ENCODE results near the gene TDRD15.
"Not testable (repeated sequence)": the region's sequence is repeated elsewhere in the genome, so short reads cannot be mapped to it uniquely, and the experiment has no call there.

Gene TDRD15

DNA sequence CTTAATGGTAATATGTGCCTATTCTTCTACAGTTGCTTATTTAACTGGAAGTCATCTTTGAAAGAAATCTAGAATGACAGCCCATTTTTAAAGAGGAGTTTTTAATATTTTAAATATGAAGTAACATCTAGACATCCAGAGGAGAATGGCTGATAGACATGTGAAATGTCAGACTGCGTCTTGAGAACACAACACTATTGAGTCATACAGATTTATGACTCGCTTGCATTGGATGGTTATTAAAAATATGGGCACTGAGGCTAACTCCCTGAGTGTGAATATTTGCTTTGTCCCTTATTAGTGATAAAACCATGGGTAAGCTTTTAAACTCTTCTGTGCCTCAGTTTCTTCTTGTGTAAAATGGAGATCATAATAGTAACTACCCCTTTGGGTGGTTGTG, 22.9 kb downstream of the TDRD15 start:
- no peak for DNase-seq (ENCODE audit: low spot score)

DNA sequence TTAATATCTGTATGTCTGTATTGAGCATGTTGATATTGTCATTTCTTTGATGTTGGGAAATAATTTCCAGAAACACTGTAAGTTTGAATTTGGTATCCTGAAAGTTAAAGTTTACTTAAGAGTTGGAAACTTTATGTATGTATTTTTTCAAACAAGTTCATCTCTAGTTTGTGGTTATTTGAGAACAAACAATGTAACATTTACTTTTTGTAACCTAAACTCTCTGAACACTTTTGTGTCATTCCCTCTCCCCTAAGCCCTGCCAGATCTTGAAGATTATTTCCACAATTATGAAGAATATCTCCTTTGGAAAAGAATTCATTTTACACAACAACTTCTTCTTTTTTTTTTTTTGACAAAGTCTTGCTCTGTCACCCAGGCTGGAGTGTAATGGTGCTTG, 24.9 kb downstream of the TDRD15 start:
- DNase-seq (ENCODE audit: low spot score), result no peak

DNA sequence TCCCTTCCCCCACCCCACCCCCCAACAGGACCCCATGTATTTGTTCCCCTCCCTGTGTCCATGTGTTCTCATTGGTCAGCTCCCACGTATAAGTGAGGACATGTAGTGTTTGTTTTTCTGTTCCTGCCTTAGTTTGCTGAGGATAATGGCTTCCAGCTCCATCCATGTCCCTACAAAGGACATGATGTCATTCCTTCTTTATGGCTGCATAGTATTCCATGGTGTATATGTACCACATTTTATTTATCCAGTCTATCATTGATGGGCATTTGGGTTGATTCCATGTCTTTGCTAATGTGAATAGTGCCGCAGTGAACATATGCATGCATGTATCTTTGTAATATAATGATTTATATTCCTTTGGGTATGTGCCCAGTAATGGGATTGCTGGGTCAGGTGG, 27.5 kb downstream of the TDRD15 start:
- DNase-seq (ENCODE audit: low spot score), result not testable (repeated sequence)

DNA sequence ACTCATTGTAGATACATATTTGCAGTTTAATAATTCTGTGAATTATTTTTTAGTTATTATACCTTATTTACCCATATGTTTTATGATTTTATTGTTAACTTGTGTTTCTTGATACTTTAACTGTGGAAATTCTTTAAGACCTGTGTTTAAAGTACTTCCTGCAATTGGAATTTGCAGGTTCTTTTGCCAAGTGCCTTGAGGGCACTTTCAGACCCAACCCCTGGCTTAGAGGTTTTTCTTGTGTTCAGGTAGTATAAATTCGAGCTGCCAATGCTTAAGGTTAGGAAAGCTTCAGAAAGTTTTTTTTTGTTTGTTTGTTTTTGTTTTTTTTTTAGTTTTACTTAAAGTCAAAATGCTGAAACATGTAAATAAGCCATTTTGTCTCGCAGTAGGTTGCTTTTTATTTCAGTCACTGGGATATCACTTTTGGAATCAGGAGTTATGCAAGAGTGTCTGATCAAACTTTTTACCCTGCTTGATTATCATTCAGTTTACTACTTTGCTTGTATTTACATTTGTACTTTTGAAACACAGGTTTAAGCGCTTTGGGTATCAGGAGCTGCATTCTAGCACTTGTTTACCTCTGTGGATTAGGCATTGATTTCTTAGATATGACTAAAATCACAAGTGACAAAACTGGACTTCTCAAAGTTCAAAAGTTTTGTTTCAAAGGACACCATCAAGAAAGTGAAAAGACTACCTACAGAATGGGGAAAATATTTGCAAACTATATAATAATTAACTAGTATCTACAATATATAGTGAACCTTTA, 31.8 kb downstream of the TDRD15 start:
- DNase-seq (ENCODE audit: low spot score), result no peak

DNA sequence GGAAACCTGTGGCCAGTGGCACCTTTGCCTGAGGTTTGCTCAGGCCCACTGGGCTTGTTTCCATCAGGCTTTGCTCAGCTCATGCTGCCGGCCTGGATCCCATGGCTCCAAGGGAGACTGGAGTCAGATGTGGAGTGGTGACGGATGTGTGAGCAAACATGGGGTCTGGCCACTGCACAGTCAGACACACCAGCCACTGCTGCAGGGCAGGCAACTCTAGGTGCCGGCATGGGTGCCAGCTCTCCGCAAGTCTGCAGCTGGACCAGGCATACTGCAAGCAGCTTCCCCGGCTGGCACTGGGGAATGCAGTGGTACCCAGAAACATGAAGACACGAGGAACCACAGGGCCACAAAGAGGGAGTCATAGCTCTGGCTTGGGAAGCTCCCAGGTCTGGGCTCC, 37.4 kb downstream of the TDRD15 start:
- no peak for DNase-seq (ENCODE audit: low spot score)

DNA sequence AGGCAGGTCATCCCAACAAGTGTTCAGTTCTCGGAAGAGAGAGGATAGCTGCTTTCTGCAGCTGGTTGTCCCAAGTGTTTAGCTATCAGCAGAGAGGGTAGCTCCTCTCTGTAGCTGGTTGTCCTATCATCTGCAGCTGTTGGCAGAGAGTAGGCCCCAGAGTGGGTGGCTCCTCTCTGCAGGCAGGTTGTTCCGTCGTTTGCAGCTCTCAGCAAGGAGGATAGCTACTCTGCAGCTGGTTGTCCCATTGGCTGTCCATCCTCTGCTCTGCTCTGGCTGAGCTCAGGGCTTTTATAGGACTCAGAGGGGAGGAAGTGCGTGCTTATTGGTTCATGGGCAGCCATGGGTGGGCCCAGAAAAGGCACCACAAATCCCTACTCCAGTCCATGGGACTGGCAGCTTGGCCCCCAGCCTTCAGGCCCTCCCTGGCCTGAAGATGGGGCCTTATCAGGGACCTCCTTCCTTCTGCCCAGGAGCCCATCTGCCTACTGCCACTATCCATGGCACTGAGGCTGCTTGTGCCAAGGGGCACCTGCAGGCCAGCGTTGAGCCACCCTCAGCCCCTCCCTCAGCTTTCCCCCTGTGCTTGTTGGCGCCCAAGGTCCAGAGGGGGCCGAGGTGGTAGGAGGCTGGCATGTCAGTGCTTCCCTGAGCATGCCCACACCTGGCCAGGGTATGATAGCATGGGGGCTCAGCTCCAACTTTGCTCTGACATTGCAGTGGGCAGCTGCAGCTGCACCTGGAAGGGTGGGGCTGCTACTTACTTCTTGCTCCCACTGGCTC, 38.3 kb downstream of the TDRD15 start:
- DNase-seq (ENCODE audit: low spot score), result no peak

DNA sequence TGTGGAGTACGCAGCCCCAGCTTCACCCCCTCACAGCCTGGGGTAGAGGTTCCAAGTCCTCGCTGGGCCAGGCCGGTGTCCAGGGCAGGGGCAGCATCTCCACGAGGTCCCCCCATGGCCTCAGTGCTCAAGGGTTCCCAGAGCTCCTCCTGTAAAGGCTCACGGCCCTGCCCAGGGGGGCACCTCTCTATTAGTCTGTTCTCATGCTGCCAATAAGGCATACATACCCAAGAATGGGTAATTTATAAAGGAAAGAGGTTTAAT, 38.8 kb downstream of the TDRD15 start:
- DNase-seq (ENCODE audit: low spot score), result no peak

DNA sequence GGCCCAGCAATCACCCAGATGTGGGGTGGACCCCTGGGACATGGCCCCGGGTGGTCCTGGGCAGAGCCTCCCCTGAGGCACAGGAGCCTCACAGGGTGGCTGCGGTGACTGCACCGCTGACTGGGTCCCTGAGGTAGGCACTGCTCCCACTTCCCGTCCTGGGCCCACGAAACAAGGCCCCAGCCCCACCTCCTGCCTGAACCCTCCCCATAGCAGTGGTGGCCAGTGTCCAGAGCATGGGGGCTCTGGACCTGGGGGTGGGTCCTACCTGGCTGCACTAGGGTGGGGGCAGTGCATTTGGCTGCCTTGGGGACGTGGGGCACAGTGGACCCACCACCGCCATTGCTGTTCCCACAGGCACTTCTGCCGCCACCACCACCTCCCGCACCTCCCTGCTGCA, 39.4 kb downstream of the TDRD15 start:
- DNase-seq (ENCODE audit: low spot score), result no peak

DNA sequence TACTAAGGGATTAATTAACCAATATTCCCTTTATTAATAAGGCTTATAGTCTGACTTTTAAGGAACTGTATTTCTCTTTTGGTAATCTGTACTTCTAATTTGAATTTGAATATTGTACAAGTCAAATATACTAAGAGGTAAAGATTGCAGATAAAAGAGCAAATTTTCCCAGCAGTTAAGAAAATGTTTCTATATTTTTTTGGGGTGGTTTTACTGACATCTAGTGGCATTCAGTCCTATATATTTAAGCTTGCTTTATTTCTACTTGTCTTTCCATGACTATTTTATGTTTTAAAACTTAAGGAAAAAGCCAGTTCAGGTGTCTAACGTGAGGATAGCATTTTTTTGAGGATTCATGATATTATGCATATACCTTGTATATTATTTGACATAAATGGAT, 41.6 kb downstream of the TDRD15 start:
- no peak for DNase-seq (ENCODE audit: low spot score)

DNA sequence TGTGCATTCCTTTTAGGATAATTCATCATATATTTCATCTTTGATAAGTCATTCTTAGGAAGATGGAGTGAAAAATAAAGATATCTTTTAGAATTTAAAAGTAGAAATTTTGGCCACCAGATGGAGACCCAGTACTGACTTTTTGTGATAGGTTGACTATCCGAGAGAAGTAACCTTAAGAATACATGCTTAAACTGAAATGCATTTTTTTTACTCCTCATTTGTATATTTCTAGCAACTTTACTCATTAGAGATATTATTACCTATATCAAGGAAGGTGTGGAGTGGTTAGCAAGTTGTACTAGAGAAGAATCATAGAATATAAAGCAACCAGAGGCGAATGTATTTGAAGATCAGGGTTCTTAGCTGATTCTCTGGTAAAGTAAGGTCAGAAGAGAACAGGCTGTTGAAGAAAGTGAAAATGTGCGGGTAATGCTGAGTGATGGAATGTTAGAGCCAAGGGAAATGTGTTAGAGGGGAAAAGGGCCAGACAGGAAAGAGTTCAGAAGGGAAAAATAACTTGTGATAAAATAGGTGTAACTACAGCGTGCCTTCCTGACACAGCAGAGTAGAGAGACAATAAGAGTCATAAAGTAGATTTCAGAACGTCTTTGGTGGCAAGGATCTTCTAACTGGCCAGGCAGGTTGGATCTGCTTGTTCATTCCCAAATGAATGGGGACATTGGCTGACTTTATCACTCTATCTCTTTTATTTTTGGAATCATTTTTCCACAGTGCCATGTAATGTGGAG, 52.3 kb downstream of the TDRD15 start:
- no peak for DNase-seq (ENCODE audit: low spot score)

DNA sequence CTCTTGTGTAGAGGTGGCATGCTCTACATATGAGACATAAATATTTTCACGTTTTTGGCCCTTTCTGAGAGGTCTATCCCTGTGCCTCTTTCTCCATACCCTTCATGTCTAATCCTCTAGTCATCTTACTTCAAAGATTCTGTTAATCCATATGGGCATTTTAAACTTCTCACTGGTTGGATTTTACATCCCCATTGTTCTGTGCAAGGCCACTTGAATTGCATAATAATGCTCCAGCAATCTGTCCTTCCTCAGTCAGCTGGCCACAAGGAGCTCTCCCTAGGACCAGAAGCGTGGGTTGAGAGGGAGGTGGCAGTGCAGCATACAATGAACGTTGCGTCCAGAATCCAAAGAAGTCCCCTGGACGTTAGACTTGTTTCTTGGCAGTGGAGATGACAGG, 58.2 kb downstream of the TDRD15 start:
- DNase-seq (ENCODE audit: low spot score), result no peak

DNA sequence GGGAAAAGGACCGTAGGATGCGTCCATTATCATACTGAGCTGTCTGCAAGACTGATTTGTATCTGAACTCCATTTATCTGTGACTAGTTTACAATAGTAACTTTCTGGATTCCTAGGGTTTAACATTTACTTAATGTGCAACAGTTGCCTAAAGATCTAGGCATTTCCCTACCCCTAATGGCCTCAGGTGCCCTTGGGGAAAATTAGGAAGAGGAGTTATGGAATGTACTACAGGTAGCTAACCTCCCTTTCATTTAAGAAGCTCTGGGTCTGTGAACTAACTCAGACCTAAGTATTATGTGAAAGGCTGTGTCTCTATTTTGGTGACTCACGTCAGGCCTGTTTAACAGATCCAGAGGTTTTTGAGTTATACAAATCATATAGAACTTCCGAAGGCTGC, 59.5 kb downstream of the TDRD15 start:
- no peak for DNase-seq (ENCODE audit: low spot score)

DNA sequence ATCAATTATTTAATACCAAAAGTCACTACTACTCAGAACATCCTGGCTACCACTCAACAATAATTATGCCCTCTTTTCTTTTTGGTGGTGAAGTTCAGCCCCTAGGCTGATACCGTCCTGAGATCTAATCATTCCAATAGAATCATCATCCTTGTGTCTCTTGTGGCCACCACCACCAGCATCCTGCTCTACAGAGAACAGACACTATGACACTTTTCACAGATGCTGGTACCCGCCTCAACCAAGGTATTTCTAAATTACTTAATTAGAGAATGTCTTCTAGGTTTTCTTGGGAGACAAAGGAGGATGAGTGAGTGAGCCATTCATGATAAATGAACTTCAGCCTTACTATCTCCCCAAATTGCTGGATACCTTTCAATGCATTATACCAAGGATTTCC, 60.0 kb downstream of the TDRD15 start:
- no peak for DNase-seq (ENCODE audit: low spot score)

DNA sequence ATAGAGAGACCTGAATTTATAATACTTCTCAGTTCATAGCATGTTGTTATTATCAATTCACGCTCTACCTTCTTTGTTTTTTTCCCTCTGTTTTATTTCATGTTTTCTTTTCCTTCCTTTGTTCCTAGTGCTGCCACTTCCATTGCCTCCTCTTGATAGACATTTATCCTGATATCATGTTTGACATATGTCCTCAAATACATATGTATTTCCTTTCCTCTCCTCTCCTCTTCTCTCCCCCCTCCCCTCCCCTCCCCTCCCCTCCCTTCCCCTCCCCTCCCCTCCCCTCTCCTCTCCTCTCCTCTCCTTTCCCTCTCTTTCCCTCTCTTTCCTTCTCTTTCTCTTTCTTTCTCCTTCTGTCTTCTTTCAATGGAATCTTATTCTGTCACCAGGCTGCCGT, 67.8 kb downstream of the TDRD15 start:
- DNase-seq (ENCODE audit: low spot score), result no peak
